SH-SY5Y (cell line): ENCODE results near the gene MTHFSD.

Source experiments
- GATA2 ChIP-seq: IDR thresholded peaks from 2 replicates; pipeline ENCODE4 v1.6.1; 2011; ENCODE audit warnings: mild to moderate bottlenecking, low read depth, low read length
- GATA3 ChIP-seq: IDR thresholded peaks from 2 replicates; pipeline ENCODE4 v1.6.1; 2011; ENCODE audit warnings: low read depth, mild to moderate bottlenecking, low read length, moderate library complexity

- TF ChIP-seq GATA2 (no peak), GATA3 (no peak)
Observed at GRCh38 chr16:86495756-86496261, 59.2 kb downstream of the MTHFSD start.
